HepG2 (cell line): ENCODE results near the gene KANK3. TPM values are rescaled to one million over a fixed set of nuclear protein-coding genes. Genes with fewer than 3 reads are reported as not detected.

ENCODE experiments used
- ADNP ChIP-seq: sonication (generic); formaldehyde crosslinking; IDR thresholded peaks from 2 replicates; pipeline ENCODE4 v1.4.0; 2020; ENCODE audit warnings: missing genetic modification reagents
- ATF3 ChIP-seq: sonication (generic); formaldehyde crosslinking; IDR thresholded peaks from 2 replicates; pipeline ENCODE4 v1.4.0; 2020; ENCODE audit warnings: missing genetic modification reagents
- GPBP1L1 ChIP-seq: sonication (generic); formaldehyde crosslinking; IDR thresholded peaks from 2 replicates; pipeline ENCODE4 v1.5.0; 2020; ENCODE audit warnings: mild to moderate bottlenecking, missing genetic modification reagents
- GTF3A ChIP-seq: sonication (generic); formaldehyde crosslinking; conservative IDR thresholded peaks from 2 replicates; pipeline ENCODE4 v1.4.0; 2020; ENCODE audit warnings: mild to moderate bottlenecking, missing genetic modification reagents
- HNF4A ChIP-seq: sonication (generic); formaldehyde crosslinking; IDR thresholded peaks from 2 replicates; pipeline ENCODE4 v1.4.0; 2020; ENCODE audit warnings: missing genetic modification reagents
- IRX3 ChIP-seq: sonication (generic); formaldehyde crosslinking; IDR thresholded peaks from 2 replicates; pipeline ENCODE4 v1.8.1; 2023; ENCODE audit warnings: mild to moderate bottlenecking, low read depth, missing genetic modification reagents, borderline replicate concordance
- ISX ChIP-seq: sonication (generic); formaldehyde crosslinking; conservative IDR thresholded peaks from 2 replicates; pipeline ENCODE4 v1.5.0; 2020; ENCODE audit warnings: missing genetic modification reagents
- KDM2A ChIP-seq: sonication (generic); formaldehyde crosslinking; IDR thresholded peaks from 2 replicates; pipeline ENCODE4 v1.4.0; 2020; ENCODE audit warnings: low read depth, missing genetic modification reagents, borderline replicate concordance
- NAIF1 ChIP-seq: sonication (generic); formaldehyde crosslinking; IDR thresholded peaks from 2 replicates; pipeline ENCODE4 v1.5.0; 2020; ENCODE audit warnings: mild to moderate bottlenecking, missing genetic modification reagents, borderline replicate concordance
- NR2F1 ChIP-seq, 2 experiments: fragments of 450-650 bp in 1 of 2; formaldehyde crosslinking in 1 of 2; IDR thresholded peaks; 2 replicates each; pipeline versions ENCODE4 v1.5.0 to v1.6.1; 2016 to 2020; ENCODE audit warnings: mild to moderate bottlenecking in 1 of 2, missing compliant biosample characterization in 1 of 2, missing genetic modification reagents in 1 of 2, moderate library complexity in 1 of 2
- RBM39 ChIP-seq: fragments of 200-400 bp; formaldehyde crosslinking; IDR thresholded peaks from one replicate; pipeline ENCODE4 v1.6.1; 2018; ENCODE audit warnings: antibody characterized with exemption, mild to moderate bottlenecking, low read depth, low read length; ENCODE audit not compliant: poor library complexity, severe bottlenecking
- SNAPC5 ChIP-seq: sonication (generic); formaldehyde crosslinking; IDR thresholded peaks from 2 replicates; pipeline ENCODE4 v1.8.1; 2023; ENCODE audit warnings: mild to moderate bottlenecking, missing genetic modification reagents, borderline replicate concordance
- TBX3 ChIP-seq: fragments of 450-650 bp; IDR thresholded peaks from 2 replicates; pipeline ENCODE4 v1.6.1; 2017; ENCODE audit warnings: antibody characterized with exemption, mild to moderate bottlenecking, inconsistent platforms, borderline replicate concordance
- TGIF2 ChIP-seq: IDR thresholded peaks from 2 replicates; pipeline ENCODE4 v1.6.1; 2016; ENCODE audit warnings: control low read depth, missing compliant biosample characterization
- ZEB1 ChIP-seq: IDR thresholded peaks from 2 replicates; pipeline ENCODE4 v1.6.1; 2012; ENCODE audit warnings: mild to moderate bottlenecking, low read depth, inconsistent platforms; ENCODE audit not compliant: insufficient replicate concordance
- ZFAT ChIP-seq: sonication (generic); formaldehyde crosslinking; conservative IDR thresholded peaks from 2 replicates; pipeline ENCODE4 v1.8.1; 2023; ENCODE audit warnings: missing genetic modification reagents, inconsistent platforms
- ZNF205 ChIP-seq: IDR thresholded peaks from 2 replicates; pipeline ENCODE4 v1.6.1; 2018; ENCODE audit warnings: missing biosample characterization, missing genetic modification reagents
- ZNF275 ChIP-seq: sonication (generic); formaldehyde crosslinking; IDR thresholded peaks from 2 replicates; pipeline ENCODE4 v1.8.0; 2022; ENCODE audit warnings: missing genetic modification reagents, mild to moderate bottlenecking, inconsistent platforms, borderline replicate concordance
- ZNF543 ChIP-seq: sonication (generic); formaldehyde crosslinking; IDR thresholded peaks from 2 replicates; pipeline ENCODE4 v1.4.0; 2020; ENCODE audit warnings: mild to moderate bottlenecking, missing genetic modification reagents
- ZNF546 ChIP-seq: sonication (generic); formaldehyde crosslinking; conservative IDR thresholded peaks from 2 replicates; pipeline ENCODE4 v1.8.1; 2023; ENCODE audit warnings: mild to moderate bottlenecking, missing genetic modification reagents
- ZNF557 ChIP-seq: sonication (generic); formaldehyde crosslinking; IDR thresholded peaks from 2 replicates; pipeline ENCODE4 v1.4.0; 2020; ENCODE audit warnings: missing genetic modification reagents
- ZNF619 ChIP-seq: sonication (generic); formaldehyde crosslinking; IDR thresholded peaks from 2 replicates; pipeline ENCODE4 v1.4.0; 2020; ENCODE audit warnings: mild to moderate bottlenecking, missing genetic modification reagents
- ZNF770 ChIP-seq: sonication (generic); formaldehyde crosslinking; IDR thresholded peaks from 2 replicates; pipeline ENCODE4 v1.5.0; 2020; ENCODE audit warnings: mild to moderate bottlenecking, missing genetic modification reagents
- ZNF841 ChIP-seq: sonication (generic); formaldehyde crosslinking; IDR thresholded peaks from 2 replicates; pipeline ENCODE4 v1.8.1; 2023; ENCODE audit warnings: missing genetic modification reagents, borderline replicate concordance
- polyA plus RNA-seq, 8 experiments: library from polyadenylated mRNA; depleted of rRNA in 3 of 8; stranded (reverse) in 7 of 8; unstranded in 1 of 8; fragments of >200 nt; fragmentation: Illumina TruSeq in 4 of 8; extraction: Trizol in 4 of 8; gene quantifications; 2 replicates each; pipeline versions ENCODE4 v1.2.1 to v1.2.3, GENCODE V29; 2011 to 2016; ENCODE audit warnings: low read depth in 4 of 8, missing spikeins in 1 of 8, mixed read lengths in 1 of 8; ENCODE audit not compliant: insufficient read depth in 1 of 8
- total RNA-seq, 5 experiments: library from RNA; depleted of rRNA; stranded (reverse); fragments of >200 nt; fragmentation: Illumina TruSeq; extraction: Trizol; gene quantifications; 2 replicates each; pipeline ENCODE4 v1.2.3, GENCODE V29; 2016; ENCODE audit warnings: low read depth in 1 of 5

Gene KANK3
- total and polyA plus RNA-seq, 2 of the 13 experiments (the other 11 are each of a cell fraction or from before 2014, with no cell fraction given): 0.15 to 0.20 TPM

GRCh38 chr19:8321067-8321985 is 21.7 kb downstream of the KANK3 start, which contains the start of the genes NDUFA7 and RPS28 (continued):
- no peak for TF ChIP-seq HNF4A (CRISPR knock-in tag)
- no peak; the same call in 1 of the 2 replicates for TF ChIP-seq NAIF1 (CRISPR knock-in tag)
- no peak; the same call in 1 of the 2 replicates for TF ChIP-seq ZNF619 (CRISPR knock-in tag)
- TF ChIP-seq IRX3 (CRISPR knock-in tag): peak; percentile 72; the same call in 1 of the 2 replicates
- TF ChIP-seq GTF3A (CRISPR knock-in tag): no peak
- TF ChIP-seq ZNF275 (CRISPR knock-in tag): no peak
- TF ChIP-seq ZNF770 (CRISPR knock-in tag): no peak
- TF ChIP-seq ZNF557 (CRISPR knock-in tag): peak; percentile 58; the same call in 1 of the 2 replicates
- no peak for TF ChIP-seq SNAPC5 (CRISPR knock-in tag)
- no peak for TF ChIP-seq ZNF543
- TF ChIP-seq KDM2A: peak; percentile 85
- TF ChIP-seq ADNP (CRISPR knock-in tag): no peak
- peak; percentile 80; the same call in 1 of the 2 replicates for TF ChIP-seq TGIF2
- peak; percentile 71; the same call in 1 of the 2 replicates for TF ChIP-seq ZNF546 (CRISPR knock-in tag)
- no peak for TF ChIP-seq ZNF841 (CRISPR knock-in tag)
- no peak for TF ChIP-seq ISX (CRISPR knock-in tag)
- TF ChIP-seq NR2F1 (CRISPR knock-in tag; IDR thresholded peaks at IDR 0.05): peak in 1 of 2 experiments; percentile 53; a peak in 1 of 4 replicates
- TF ChIP-seq GPBP1L1 (CRISPR knock-in tag): no peak
- no peak for TF ChIP-seq TBX3
- TF ChIP-seq ZFAT (CRISPR knock-in tag): 0 out of 2 replicates have a peak, but pooled peaks have one; percentile 5
- TF ChIP-seq ATF3 (CRISPR knock-in tag): no peak
- peak; percentile 58; the same call in 1 of the 2 replicates for TF ChIP-seq ZNF205 (CRISPR knock-in tag)
- peak; percentile 57 for TF ChIP-seq RBM39
- TF ChIP-seq ZEB1: peak; percentile 52
